HUES48 (cell line): Measurements from ENCODE around the gene R3HDML.

ENCODE experiments used
- H3K27ac ChIP-seq: one replicate; pipeline ENCODE4 v1.7.0; 2013; ENCODE audit warnings: low read depth, low read length, inconsistent platforms
- H3K27me3 ChIP-seq: 2 replicates; pipeline ENCODE4 v1.6.1; 2013; ENCODE audit warnings: mild to moderate bottlenecking, low read length; ENCODE audit not compliant: control insufficient read depth, insufficient read depth
- H3K36me3 ChIP-seq: 2 replicates; pipeline ENCODE4 v1.6.1; 2013; ENCODE audit warnings: low read length; ENCODE audit not compliant: control insufficient read depth, insufficient read depth
- H3K4me1 ChIP-seq: 2 replicates; pipeline ENCODE4 v1.6.1; 2013; ENCODE audit warnings: mild to moderate bottlenecking, low read length; ENCODE audit not compliant: control insufficient read depth, insufficient read depth
- H3K4me3 ChIP-seq: 2 replicates; pipeline ENCODE4 v1.5.1; 2013; ENCODE audit warnings: mild to moderate bottlenecking, low read depth, low read length
- H3K9ac ChIP-seq: 2 replicates; pipeline ENCODE4 v1.6.1; 2013; ENCODE audit warnings: mild to moderate bottlenecking, low read depth, low read length, moderate library complexity
- H3K9me3 ChIP-seq: 2 replicates; pipeline ENCODE4 v1.6.1; 2013; ENCODE audit warnings: low read length; ENCODE audit not compliant: control insufficient read depth, insufficient read depth

R3HDML gene

DNA sequence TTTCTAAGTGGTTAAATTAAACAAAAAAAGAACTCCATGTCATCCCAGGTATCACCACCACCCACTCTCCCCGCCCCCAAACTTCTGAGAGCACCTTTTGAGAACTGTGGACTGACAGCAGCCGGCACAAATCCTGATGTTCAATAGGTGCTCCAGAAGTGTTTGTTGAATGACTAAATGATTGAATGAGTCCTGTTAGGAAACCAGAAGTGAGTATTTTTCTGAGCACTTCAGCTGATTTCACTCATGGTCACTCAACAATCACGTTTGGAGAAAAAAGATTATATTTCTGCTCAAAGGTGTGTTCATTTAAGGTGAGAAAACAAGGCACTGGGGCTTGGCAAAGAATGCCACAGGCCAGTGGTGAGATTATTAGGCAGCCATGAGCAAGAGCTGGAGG, 12.5 kb downstream of the R3HDML start:
- Histone ChIP-seq H3K36me3 (no peaks in the 10 kb centered on the region), H3K27ac (no peak overlapping the region), H3K9ac (no peak overlapping the region), H3K4me3 (no peak overlapping the region), H3K27me3 (no peaks in the 10 kb centered on the region), H3K4me1 (no peaks in the 10 kb centered on the region; the same call in 1 of the 2 replicates), H3K9me3 (no peaks in the 10 kb centered on the region)

GRCh38 chr20:44350567-44350966, 13.7 kb downstream of the R3HDML start:
- Histone ChIP-seq H3K4me1 (no peaks in the 10 kb centered on the region; the same call in 1 of the 2 replicates), H3K9me3 (no peaks in the 10 kb centered on the region), H3K4me3 (no peak overlapping the region), H3K9ac (no peak overlapping the region), H3K27me3 (no peaks in the 10 kb centered on the region), H3K27ac (no peak overlapping the region), H3K36me3 (no peaks in the 10 kb centered on the region)

DNA sequence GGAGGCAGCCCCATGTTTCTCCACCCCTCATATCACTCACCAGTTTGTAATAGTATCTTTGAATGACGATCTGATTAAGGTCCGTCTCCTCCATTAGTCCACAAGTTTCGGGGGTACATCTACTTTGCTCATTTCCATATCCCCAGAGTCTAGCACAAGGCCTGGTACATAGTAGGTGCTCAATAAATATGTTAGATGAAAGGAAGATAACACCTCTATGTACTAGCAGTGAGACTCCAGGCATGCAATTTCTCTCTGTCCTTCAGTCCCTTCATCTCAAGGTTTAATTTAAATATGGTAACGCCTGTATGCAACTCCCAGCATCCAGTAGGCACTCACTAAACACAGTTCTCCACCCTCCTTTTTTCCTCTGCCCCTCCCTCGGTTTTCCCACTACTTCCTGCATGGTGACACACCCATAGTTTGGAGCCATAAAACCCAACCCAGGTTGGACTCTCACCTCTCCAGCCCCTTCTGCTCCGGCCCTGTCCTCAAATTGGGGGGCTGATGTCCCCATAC, 18.2 kb downstream of the R3HDML start:
- H3K4me1 ChIP-seq, result no peaks in the 10 kb centered on the region; the same call in 1 of the 2 replicates
- no peaks in the 10 kb centered on the region for H3K9me3 ChIP-seq
- H3K36me3 ChIP-seq, result no peaks in the 10 kb centered on the region
- H3K4me3 ChIP-seq, result no peak overlapping the region
- H3K27me3 ChIP-seq, result no peaks in the 10 kb centered on the region; the same call in 1 of the 2 replicates
- H3K9ac ChIP-seq, result no peak overlapping the region
- no peak overlapping the region for H3K27ac ChIP-seq

DNA sequence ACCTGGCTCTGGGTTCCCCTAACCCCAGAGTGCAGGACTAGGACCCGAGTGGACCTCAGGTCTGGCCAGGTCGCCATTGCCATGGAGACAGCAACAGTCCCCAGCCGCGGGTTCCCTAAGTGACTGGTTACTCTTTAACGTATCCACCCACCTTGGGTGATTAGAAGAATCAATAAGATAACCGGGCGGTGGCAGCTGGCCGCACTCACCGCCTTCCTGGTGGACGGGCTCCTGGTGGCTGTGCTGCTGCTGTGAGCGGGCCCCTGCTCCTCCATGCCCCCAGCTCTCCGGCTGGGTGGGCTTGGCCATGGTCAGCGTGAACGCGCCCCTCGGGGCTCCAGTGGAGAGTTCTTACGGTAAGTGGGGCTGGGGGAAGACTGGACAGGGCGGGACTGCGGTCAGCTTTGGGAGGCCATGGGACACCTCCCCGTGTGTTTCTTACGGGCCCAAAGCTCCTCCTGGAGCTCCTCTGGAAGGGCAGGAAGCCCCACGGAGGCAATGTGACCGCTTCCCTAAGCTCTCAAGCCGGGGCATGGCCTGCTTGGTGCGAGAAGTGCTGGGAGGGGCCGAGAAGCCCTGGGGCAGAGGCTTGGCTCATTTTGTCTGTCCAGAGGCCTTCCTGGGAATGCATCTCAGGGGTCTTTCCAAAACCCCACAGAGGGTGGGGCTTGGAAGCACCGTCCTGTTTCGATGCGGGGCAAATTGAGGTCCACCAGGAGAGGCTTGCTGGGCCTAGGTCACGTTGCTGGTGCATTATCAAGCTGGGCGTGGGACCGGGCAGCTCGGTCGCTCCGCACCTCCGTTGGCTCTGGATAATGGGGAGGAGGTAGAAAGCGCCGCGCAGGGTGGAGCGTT, 18.9 kb downstream of the R3HDML start, which contains the start of gene HNF4A:
Gene HNF4A (plus strand): TSS at position 202 of the 855 bp plus-strand sequence. CDS start 106 bp downstream, at position 308.
- Histone ChIP-seq H3K27me3 (no peaks in the 10 kb centered on the region; the same call in 1 of the 2 replicates), H3K9ac (no peak within 1 kb of the TSS), H3K36me3 (no peaks in the 10 kb centered on the region), H3K9me3 (no peaks in the 10 kb centered on the region), H3K27ac (peak within 1 kb of the TSS; percentile 33), H3K4me1 (no peaks in the 10 kb centered on the region; the same call in 1 of the 2 replicates), H3K4me3 (no peak within 1 kb of the TSS)

GRCh38 chr20:44356353-44356723, 19.5 kb downstream of the R3HDML start:
- Histone ChIP-seq H3K4me3 (no peak overlapping the region), H3K9ac (no peak overlapping the region)

DNA sequence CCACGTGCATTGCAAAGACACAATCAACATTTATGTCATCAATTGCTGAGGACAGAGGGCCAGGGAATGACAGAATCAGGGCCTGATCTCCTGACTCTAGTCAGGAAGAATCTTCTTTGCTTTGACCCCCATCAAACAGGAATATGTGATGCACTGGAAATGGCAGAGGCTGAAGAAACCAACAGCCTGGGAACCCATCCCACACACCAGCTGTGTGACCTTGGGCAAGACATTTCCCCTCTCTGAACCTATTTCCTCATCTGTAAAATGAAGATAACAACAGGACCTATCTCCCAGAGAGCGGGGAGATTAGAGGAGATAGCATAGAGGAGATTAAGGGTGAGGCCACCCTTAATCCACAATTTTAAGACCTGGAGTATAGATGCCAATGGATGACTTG, 20.2 kb downstream of the R3HDML start:
- Histone ChIP-seq H3K27ac (no peak overlapping the region), H3K4me1 (no peaks in the 10 kb centered on the region; the same call in 1 of the 2 replicates), H3K27me3 (no peaks in the 10 kb centered on the region; the same call in 1 of the 2 replicates), H3K9ac (no peak overlapping the region), H3K4me3 (no peak overlapping the region), H3K36me3 (no peaks in the 10 kb centered on the region), H3K9me3 (no peaks in the 10 kb centered on the region)

More at GRCh38 chr20:44356353-44356723, 19.5 kb downstream of the R3HDML start:
- Histone ChIP-seq H3K9me3 (no peaks in the 10 kb centered on the region), H3K27ac (peak overlapping the region; percentile 33), H3K36me3 (no peaks in the 10 kb centered on the region), H3K4me1 (no peaks in the 10 kb centered on the region; the same call in 1 of the 2 replicates), H3K27me3 (no peaks in the 10 kb centered on the region; the same call in 1 of the 2 replicates)

GRCh38 chr20:44357555-44358125, 20.8 kb downstream of the R3HDML start:
- Histone ChIP-seq H3K4me1 (no peaks in the 10 kb centered on the region), H3K9me3 (no peaks in the 10 kb centered on the region), H3K4me3 (no peak overlapping the region), H3K9ac (no peak overlapping the region), H3K27ac (no peak overlapping the region), H3K36me3 (no peaks in the 10 kb centered on the region), H3K27me3 (no peaks in the 10 kb centered on the region; the same call in 1 of the 2 replicates)

- no peak overlapping the region for H3K9ac ChIP-seq
- H3K27ac ChIP-seq, result no peak overlapping the region
- H3K27me3 ChIP-seq, result no peaks in the 10 kb centered on the region; the same call in 1 of the 2 replicates
- no peak overlapping the region for H3K4me3 ChIP-seq
- no peaks in the 10 kb centered on the region for H3K36me3 ChIP-seq
- no peaks in the 10 kb centered on the region for H3K9me3 ChIP-seq
- H3K4me1 ChIP-seq, result no peaks in the 10 kb centered on the region
Observed at GRCh38 chr20:44358776-44359175, 21.9 kb downstream of the R3HDML start.

DNA sequence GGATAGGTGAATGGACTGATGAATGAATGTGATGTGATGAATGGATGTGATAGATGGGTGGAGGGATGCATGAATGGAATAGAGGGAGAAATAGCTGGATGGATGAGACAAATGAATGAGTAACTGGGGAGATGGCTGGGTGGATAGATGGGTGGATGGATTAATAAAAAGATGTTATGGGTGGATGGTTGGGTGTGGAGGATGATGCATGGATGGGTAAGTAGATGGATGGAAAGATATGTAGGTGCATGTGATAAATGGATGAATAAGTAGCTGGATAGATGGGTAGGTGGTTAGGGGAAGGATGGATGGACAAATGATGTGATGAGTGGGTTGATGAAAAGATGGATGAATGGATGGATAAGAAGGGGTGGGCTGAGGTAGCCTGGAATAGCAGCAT, 23.4 kb downstream of the R3HDML start:
- Histone ChIP-seq H3K4me3 (no peak overlapping the region), H3K9ac (no peak overlapping the region), H3K27ac (no peak overlapping the region), H3K4me1 (no peaks in the 10 kb centered on the region), H3K36me3 (no peaks in the 10 kb centered on the region), H3K9me3 (no peaks in the 10 kb centered on the region), H3K27me3 (no peaks in the 10 kb centered on the region; the same call in 1 of the 2 replicates)

DNA sequence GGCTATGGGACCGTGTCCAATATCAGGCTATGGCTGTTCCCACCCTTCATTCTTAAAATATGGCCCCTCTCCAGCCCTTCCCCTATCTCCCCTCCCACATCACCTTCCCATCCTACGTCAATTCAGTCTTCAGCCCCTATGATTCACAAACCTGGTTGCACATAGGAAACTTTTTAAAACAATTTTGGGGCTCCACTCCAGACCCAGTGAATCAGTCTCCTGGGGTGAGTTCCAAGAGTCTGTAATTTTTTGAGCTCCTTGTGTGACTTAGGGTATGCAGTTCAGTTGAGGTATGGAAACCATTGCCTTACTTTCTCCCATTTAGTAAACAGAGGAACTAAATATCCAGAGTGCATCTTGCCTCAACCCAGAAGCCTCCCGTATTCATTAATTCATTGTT, 24.2 kb downstream of the R3HDML start:
- no peak overlapping the region for H3K27ac ChIP-seq

More for the DNA sequence above, 24.2 kb downstream of the R3HDML start:
- Histone ChIP-seq H3K9ac (no peak overlapping the region), H3K4me3 (no peak overlapping the region), H3K9me3 (no peaks in the 10 kb centered on the region), H3K4me1 (no peaks in the 10 kb centered on the region), H3K27me3 (no peaks in the 10 kb centered on the region; the same call in 1 of the 2 replicates), H3K36me3 (no peaks in the 10 kb centered on the region)
